HG03039 (cell line): ENCODE results near the gene MORN4.
"Not testable (repeated sequence)": the region's sequence is repeated elsewhere in the genome, so short reads cannot be mapped to it uniquely, and the experiment has no call there.

Experiments used
- ATAC-seq: cut with Tn5 transposase; IDR thresholded peaks from one replicate; pipeline ENCODE4 v1.9.1; 2021; ENCODE audit warnings: mild to moderate bottlenecking, moderate library complexity; ENCODE audit not compliant: unreplicated experiment

MORN4 gene

GRCh38 chr10:97632949-97633884 lies at the start of gene MORN4:
TSS of gene MORN4 (minus strand) at chr10:97633500. CDS start at chr10:97619653, 13,847 bp downstream.
- peak; percentile 98 for ATAC-seq

GRCh38 chr10:97682042-97682441 lies 48.7 kb upstream of the MORN4 start:
- no peak for ATAC-seq

GRCh38 chr10:97679594-97679993 lies 46.3 kb upstream of the MORN4 start:
- no peak for ATAC-seq

DNA sequence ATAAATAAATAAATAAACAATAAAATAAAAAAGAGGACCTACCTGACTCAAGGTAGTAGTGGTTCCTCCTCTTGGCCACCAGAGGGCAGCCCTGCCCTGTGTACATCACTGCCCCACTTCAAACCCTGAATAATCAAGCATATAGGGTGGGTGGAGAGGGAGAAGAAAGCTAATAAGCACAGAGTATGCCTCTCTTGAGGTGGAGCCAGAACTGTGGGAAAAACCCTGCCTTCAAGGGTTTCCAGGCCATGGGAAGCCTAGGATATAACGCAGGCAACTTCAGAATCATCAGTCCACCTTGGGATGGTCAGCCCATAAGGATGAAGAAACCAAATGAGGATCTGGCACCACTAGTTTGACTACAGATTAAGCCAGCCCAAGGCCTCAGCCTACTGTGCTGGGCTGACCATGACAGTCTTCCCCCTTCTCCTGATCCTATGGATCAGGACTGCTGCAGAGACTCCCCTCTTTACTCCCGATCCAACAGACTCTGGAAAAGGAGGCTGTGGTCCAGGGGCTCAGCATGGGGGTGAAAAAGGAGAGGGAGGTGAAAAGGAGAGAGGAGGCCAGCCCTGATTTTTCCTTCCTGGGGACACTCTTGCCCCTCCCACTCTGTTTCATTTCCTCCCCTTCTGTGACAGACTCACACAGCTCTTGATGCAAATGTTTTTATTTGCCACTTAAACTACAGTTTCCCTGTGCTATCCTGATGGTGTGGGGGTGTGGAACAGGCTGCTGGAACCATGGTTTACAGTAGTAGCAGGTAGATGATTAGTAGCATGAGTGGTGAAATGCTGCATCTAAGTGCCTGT lies 43.7 kb upstream of the MORN4 start:
- ATAC-seq, result no peak

- ATAC-seq, result no peak
Observed at GRCh38 chr10:97675222-97675621, 41.9 kb upstream of the MORN4 start.

GRCh38 chr10:97673736-97674525 lies 40.6 kb upstream of the MORN4 start:
- no peak for ATAC-seq

DNA sequence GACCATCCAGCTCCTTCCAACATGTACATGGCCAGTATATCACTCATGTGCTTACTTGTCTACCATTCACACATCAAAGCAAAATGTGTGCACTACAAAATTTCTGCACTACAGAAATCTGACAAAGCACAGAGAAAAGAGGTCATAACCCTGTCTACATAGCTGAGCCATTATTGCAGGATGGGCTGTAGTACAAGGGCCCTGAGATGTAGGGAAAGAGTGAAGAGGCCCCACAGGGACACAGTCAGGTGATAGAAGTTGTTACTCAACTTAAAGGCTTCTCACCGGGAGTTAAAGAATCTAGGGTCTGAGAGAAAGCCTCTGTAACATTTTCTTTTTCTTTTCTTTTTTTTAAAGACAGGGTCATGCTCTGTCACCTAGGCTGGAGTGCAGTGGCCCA lies 36.3 kb upstream of the MORN4 start:
- ATAC-seq, result no peak

GRCh38 chr10:97667463-97667862 lies 34.2 kb upstream of the MORN4 start:
- no peak for ATAC-seq

DNA sequence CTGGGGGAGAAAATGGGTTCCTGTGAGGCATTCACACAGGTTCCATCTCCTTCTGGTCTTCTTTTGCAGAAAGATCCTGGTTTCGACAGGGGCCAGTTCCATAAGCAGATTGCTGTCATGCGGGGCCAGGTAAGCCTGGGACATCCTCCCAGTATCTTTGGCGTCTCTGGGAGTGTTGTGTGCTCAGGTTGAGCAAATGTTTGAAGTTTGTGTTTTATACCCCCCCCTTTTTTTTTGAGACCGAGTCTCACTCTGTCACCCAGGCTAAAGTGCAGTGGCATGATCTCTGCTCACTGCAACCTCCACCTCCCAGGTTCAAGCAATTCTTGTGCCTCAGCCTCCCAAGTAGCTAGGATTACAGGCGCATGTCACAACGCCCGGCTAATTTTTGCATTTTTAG lies 33.7 kb upstream of the MORN4 start:
- ATAC-seq, result no peak

DNA sequence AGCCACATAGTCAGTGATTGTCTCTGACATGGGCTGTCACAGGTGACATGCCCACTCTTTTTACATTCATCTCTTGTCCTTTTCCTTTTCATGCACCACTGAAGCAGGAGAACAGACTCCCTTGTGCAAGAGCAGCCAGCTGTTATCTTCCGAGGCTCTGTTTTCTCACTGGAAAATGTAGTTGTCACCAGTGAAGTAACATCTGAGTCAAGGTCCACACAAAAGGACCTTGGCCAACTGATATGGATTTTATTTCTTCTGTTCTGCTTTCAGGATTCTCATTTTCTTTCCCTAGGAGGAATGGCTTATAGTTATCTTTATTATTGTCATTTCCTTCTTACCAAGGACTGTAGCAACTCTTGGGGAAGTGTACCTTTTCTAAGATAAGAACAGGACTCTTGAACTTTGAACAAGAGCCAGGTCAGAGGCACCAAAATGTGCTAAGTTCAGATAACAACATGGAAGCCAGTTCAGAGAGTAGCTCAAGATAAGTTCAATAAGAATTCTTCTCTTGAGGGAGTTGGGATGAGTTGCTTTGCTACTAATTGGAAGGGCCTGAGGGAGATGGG lies 31.1 kb upstream of the MORN4 start:
- ATAC-seq, result no peak

- no peak for ATAC-seq
Observed at GRCh38 chr10:97659589-97659988, 26.3 kb upstream of the MORN4 start.

DNA sequence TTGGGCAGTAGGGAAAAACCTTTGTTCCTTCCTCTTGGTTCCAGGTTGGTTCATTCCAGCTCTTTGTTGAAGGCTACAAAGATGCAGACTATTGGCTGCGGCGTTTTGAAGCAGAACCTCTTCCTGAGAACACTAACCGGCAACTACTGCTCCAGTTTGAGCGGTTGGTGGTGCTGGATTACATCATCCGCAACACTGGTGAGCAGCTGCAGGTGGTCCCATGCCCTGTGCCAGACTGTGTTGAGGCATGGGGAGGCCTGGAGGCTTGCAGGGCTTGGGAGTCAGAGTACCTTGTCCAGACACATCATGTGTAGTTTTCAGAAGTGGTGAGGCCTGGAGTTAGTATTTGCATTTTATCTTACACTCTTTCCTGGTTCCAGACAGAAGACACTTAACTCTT lies 23.5 kb upstream of the MORN4 start:
- no peak for ATAC-seq

- no peak for ATAC-seq
Observed at GRCh38 chr10:97651773-97652172, 18.5 kb upstream of the MORN4 start.

- no peak for ATAC-seq
Observed at GRCh38 chr10:97650726-97651125, 17.4 kb upstream of the MORN4 start.

- not testable (repeated sequence) for ATAC-seq
Observed at GRCh38 chr10:97649405-97649750, 16.1 kb upstream of the MORN4 start.

- peak; percentile 67 for ATAC-seq
Observed at GRCh38 chr10:97648562-97649404, 15.5 kb upstream of the MORN4 start.

- no peak for ATAC-seq
Observed at GRCh38 chr10:97647556-97647955, 14.3 kb upstream of the MORN4 start.

- no peak for ATAC-seq
Observed at GRCh38 chr10:97644936-97645335, 11.6 kb upstream of the MORN4 start.

- ATAC-seq, result no peak
Observed at GRCh38 chr10:97643441-97643985, 10.2 kb upstream of the MORN4 start.
